Skin epidermis (tissue), 12 donors: ENCODE results near the gene HMGXB3.
"Not testable (repeated sequence)": the region's sequence is repeated elsewhere in the genome, so short reads cannot be mapped to it uniquely, and the experiment has no call there.

Experiments used
- H3K27ac ChIP-seq, 21 experiments: fragments of 200-600 bp; sonication (generic) in 11 of 21; one replicate each; pipeline ENCODE4 v1.5.0; 2020; ENCODE audit warnings: mild to moderate bottlenecking in 3 of 21, inconsistent platforms in 2 of 21, moderate library complexity in 2 of 21
- H3K4me3 ChIP-seq, 7 experiments: fragments of 200-600 bp; sonication (generic) in 2 of 7; one replicate each; pipeline ENCODE4 v1.5.0; 2020; ENCODE audit warnings: inconsistent platforms in 2 of 7, mild to moderate bottlenecking in 2 of 7, moderate library complexity in 1 of 7

HMGXB3 gene

GRCh38 chr5:150017226-150018005 is 16.9 kb downstream of the HMGXB3 start:
- Histone ChIP-seq H3K4me3 (no peak overlapping the region), H3K27ac (no peak overlapping the region)

GRCh38 chr5:150020249-150020648 is 19.7 kb downstream of the HMGXB3 start:
- H3K27ac ChIP-seq = peak overlapping the region in 4 of 21 experiments; percentile 8 to 56 (median 40)
- H3K4me3 ChIP-seq = no peak overlapping the region

- Histone ChIP-seq H3K4me3 (no peak overlapping the region), H3K27ac (peak overlapping the region in 15 of 21 experiments; percentile 3 to 69 (median 49))
Measured at GRCh38 chr5:150021491-150022157, 21.1 kb downstream of the HMGXB3 start.

- Histone ChIP-seq H3K4me3 (no peak overlapping the region), H3K27ac (peak overlapping the region in 14 of 21 experiments; percentile 21 to 69 (median 50))
Measured at GRCh38 chr5:150022158-150022531, 21.6 kb downstream of the HMGXB3 start.

- H3K4me3 ChIP-seq = no peak overlapping the region
Measured at GRCh38 chr5:150022681-150023080, 22.1 kb downstream of the HMGXB3 start.

GRCh38 chr5:150023136-150023535 is 22.6 kb downstream of the HMGXB3 start:
- H3K27ac ChIP-seq = peak overlapping the region in 6 of 21 experiments; percentile 24 to 69 (median 60)
- H3K4me3 ChIP-seq = no peak overlapping the region

More at GRCh38 chr5:150022681-150023080, 22.1 kb downstream of the HMGXB3 start:
- H3K27ac ChIP-seq = peak overlapping the region in 10 of 21 experiments; percentile 24 to 69 (median 60)

- Histone ChIP-seq H3K4me3 (no peak overlapping the region), H3K27ac (peak overlapping the region in 2 of 21 experiments; percentile 9 to 47)
Measured at GRCh38 chr5:150024346-150024984, 23.9 kb downstream of the HMGXB3 start.

- Histone ChIP-seq H3K27ac (no peak overlapping the region), H3K4me3 (no peak overlapping the region)
Measured at GRCh38 chr5:150026682-150027172, 26.2 kb downstream of the HMGXB3 start.

- not testable (repeated sequence) for H3K27ac ChIP-seq
Measured at GRCh38 chr5:150028047-150028446, 27.5 kb downstream of the HMGXB3 start.

GRCh38 chr5:150033334-150033733 is 32.8 kb downstream of the HMGXB3 start:
- H3K4me3 ChIP-seq = no peak overlapping the region
- peak overlapping the region in 1 of 21 experiments; percentile 32 for H3K27ac ChIP-seq

More at GRCh38 chr5:150028047-150028446, 27.5 kb downstream of the HMGXB3 start:
- H3K4me3 ChIP-seq = not testable (repeated sequence)

- Histone ChIP-seq H3K27ac (peak overlapping the region in 3 of 21 experiments; percentile 11 to 44 (median 42)), H3K4me3 (no peak overlapping the region)
Measured at GRCh38 chr5:150034662-150035061, 34.1 kb downstream of the HMGXB3 start.

GRCh38 chr5:150035139-150035895 is 34.8 kb downstream of the HMGXB3 start:
- peak overlapping the region in 4 of 21 experiments; percentile 11 to 67 (median 43) for H3K27ac ChIP-seq

GRCh38 chr5:150036513-150036912 is 36.0 kb downstream of the HMGXB3 start:
- H3K27ac ChIP-seq = peak overlapping the region in 2 of 21 experiments; percentile 42 to 67
- H3K4me3 ChIP-seq = no peak overlapping the region

More at GRCh38 chr5:150035139-150035895, 34.8 kb downstream of the HMGXB3 start:
- no peak overlapping the region for H3K4me3 ChIP-seq

GRCh38 chr5:150038547-150038946 is 38.0 kb downstream of the HMGXB3 start:
- Histone ChIP-seq H3K4me3 (no peak overlapping the region), H3K27ac (no peak overlapping the region)

GRCh38 chr5:150042459-150042858 is 41.9 kb downstream of the HMGXB3 start:
- Histone ChIP-seq H3K27ac (no peak overlapping the region), H3K4me3 (no peak overlapping the region)

- Histone ChIP-seq H3K4me3 (no peak overlapping the region), H3K27ac (peak overlapping the region in 6 of 21 experiments; percentile 12 to 59 (median 26))
Measured at GRCh38 chr5:150043657-150044328, 43.3 kb downstream of the HMGXB3 start.

- H3K4me3 ChIP-seq = no peak overlapping the region
- H3K27ac ChIP-seq = peak overlapping the region in 6 of 21 experiments; percentile 12 to 59 (median 26)
Measured at GRCh38 chr5:150044329-150044681, 43.8 kb downstream of the HMGXB3 start.

GRCh38 chr5:150044712-150045111 is 44.2 kb downstream of the HMGXB3 start:
- Histone ChIP-seq H3K4me3 (no peak overlapping the region), H3K27ac (peak overlapping the region in 1 of 21 experiments; percentile 13)

- no peak overlapping the region for H3K27ac ChIP-seq
- H3K4me3 ChIP-seq = no peak overlapping the region
Measured at GRCh38 chr5:150045549-150045948, 45.0 kb downstream of the HMGXB3 start.
